ENCODE results near the gene SPATA2.
"Not testable (repeated sequence)": the region's sequence is repeated elsewhere in the genome, so short reads cannot be mapped to it uniquely, and the experiment has no call there.

The SPATA2 gene

GRCh38 chr20:49904440-49905214 lies 10.7 kb downstream of the SPATA2 start:
- DNase-seq (ENCODE audit: low read depth) = no peak

GRCh38 chr20:49901588-49901987 lies 13.7 kb downstream of the SPATA2 start:
- no peak for DNase-seq (ENCODE audit: low read depth)

GRCh38 chr20:49899541-49900383 lies 15.6 kb downstream of the SPATA2 start:
- no peak for DNase-seq (ENCODE audit: low read depth)

GRCh38 chr20:49896204-49896603 lies 19.1 kb downstream of the SPATA2 start:
- DNase-seq (ENCODE audit: low read depth) = no peak

GRCh38 chr20:49895474-49896093 lies 19.7 kb downstream of the SPATA2 start:
- not testable (repeated sequence) for DNase-seq (ENCODE audit: low read depth)

- DNase-seq (ENCODE audit: low read depth) = no peak
These were observed 21.3 kb downstream of the SPATA2 start for GRCh38 chr20:49894073-49894470.

- peak; percentile 20 for DNase-seq (ENCODE audit: low read depth)
These were observed 21.9 kb downstream of the SPATA2 start for GRCh38 chr20:49893242-49894072.

GRCh38 chr20:49892817-49893216 lies 22.5 kb downstream of the SPATA2 start:
- DNase-seq (ENCODE audit: low read depth) = no peak

- DNase-seq (ENCODE audit: low read depth) = no peak
These were observed 23.1 kb downstream of the SPATA2 start for GRCh38 chr20:49892260-49892659.

- DNase-seq (ENCODE audit: low read depth) = no peak
These were observed 23.7 kb downstream of the SPATA2 start for GRCh38 chr20:49891476-49892110.

GRCh38 chr20:49890471-49891361 lies 24.6 kb downstream of the SPATA2 start:
- DNase-seq (ENCODE audit: low read depth) = no peak

- no peak for DNase-seq (ENCODE audit: low read depth)
These were observed 25.4 kb downstream of the SPATA2 start for GRCh38 chr20:49889935-49890333.

GRCh38 chr20:49889001-49889934 lies 26.1 kb downstream of the SPATA2 start:
- no peak for DNase-seq (ENCODE audit: low read depth)

- no peak for DNase-seq (ENCODE audit: low read depth)
These were observed 26.9 kb downstream of the SPATA2 start for GRCh38 chr20:49888212-49889000.

GRCh38 chr20:49887251-49888211 lies 27.8 kb downstream of the SPATA2 start:
- no peak for DNase-seq (ENCODE audit: low read depth)

GRCh38 chr20:49886571-49887213 lies 28.6 kb downstream of the SPATA2 start:
- DNase-seq (ENCODE audit: low read depth) = no peak

Data from GM04503 (cell line).